ENCODE measurements around the gene TLE3. TPM values are rescaled to one million over a fixed set of nuclear protein-coding genes. Genes with fewer than 3 reads are reported as not detected.

TLE3 gene
- total and polyA plus RNA-seq, 7 donors = 16.8 to 82.0 (median 49.5) TPM

- no peaks in the 10 kb centered on the region for H3K27me3 ChIP-seq
- TF ChIP-seq CTCF (IDR thresholded peaks at IDR 0.05) (no peak), POLR2A (IDR thresholded peaks at IDR 0.05) (no peak)
- WGBS, 2 donors = 96 to 97% methylated on average over 3 of the region's 3 CpGs
- no peaks in the 10 kb centered on the region for H3K36me3 ChIP-seq
- H3K27ac ChIP-seq = no peak overlapping the region
- no peaks in the 10 kb centered on the region for H3K4me1 ChIP-seq
- no peak for DNase-seq
- H3K4me3 ChIP-seq = no peak overlapping the region
- H3K9me3 ChIP-seq = peaks cover 0 to 5% (median 0%) of the 10 kb centered on the region in 4 donors
- intact Hi-C loops (cut with DNase I) = no loop called here
Observed at GRCh38 chr15:70004826-70005225, 92.9 kb downstream of the TLE3 start.

GRCh38 chr15:70002897-70003296, 94.8 kb downstream of the TLE3 start:
- Histone ChIP-seq H3K36me3 (no peaks in the 10 kb centered on the region), H3K27ac (no peak overlapping the region), H3K27me3 (no peaks in the 10 kb centered on the region), H3K4me1 (no peaks in the 10 kb centered on the region), H3K4me3 (no peak overlapping the region), H3K9me3 (peaks cover 0 to 5% (median 0%) of the 10 kb centered on the region in 4 donors)
- WGBS, 2 donors = 94 to 97% methylated on average over 2 of the region's 2 CpGs
- intact Hi-C loops (cut with DNase I) = no loop called here
- DNase-seq = no peak
- TF ChIP-seq POLR2AphosphoS5 (IDR thresholded peaks at IDR 0.05) (no peak), POLR2A (IDR thresholded peaks at IDR 0.05) (no peak), EP300 (IDR thresholded peaks at IDR 0.05) (no peak), CTCF (IDR thresholded peaks at IDR 0.05) (no peak)

- DNase-seq = no peak
- Histone ChIP-seq H3K36me3 (no peaks in the 10 kb centered on the region), H3K27ac (no peak overlapping the region), H3K4me3 (no peak overlapping the region), H3K4me1 (no peaks in the 10 kb centered on the region), H3K27me3 (no peaks in the 10 kb centered on the region), H3K9me3 (peaks cover 0 to 5% (median 0%) of the 10 kb centered on the region in 4 donors)
- TF ChIP-seq POLR2AphosphoS5 (IDR thresholded peaks at IDR 0.05) (no peak), CTCF (IDR thresholded peaks at IDR 0.05) (no peak), POLR2A (IDR thresholded peaks at IDR 0.05) (no peak), EP300 (IDR thresholded peaks at IDR 0.05) (no peak)
- intact Hi-C loops (cut with DNase I) = no loop called here
- 82 to 83% methylated on average over 4 of the region's 4 CpGs for WGBS, 2 donors
Observed at GRCh38 chr15:70001859-70002258, 95.9 kb downstream of the TLE3 start.

- intact Hi-C loops (cut with DNase I) = no loop called here
- Histone ChIP-seq H3K9me3 (peaks cover 0 to 5% (median 0%) of the 10 kb centered on the region in 4 donors), H3K27ac (no peak overlapping the region), H3K27me3 (no peaks in the 10 kb centered on the region), H3K4me3 (no peak overlapping the region), H3K4me1 (no peaks in the 10 kb centered on the region), H3K36me3 (no peaks in the 10 kb centered on the region)
- no peak for DNase-seq
- WGBS, 2 donors = 88 to 90% methylated on average over 17 of the region's 17 CpGs
- TF ChIP-seq CTCF (IDR thresholded peaks at IDR 0.05) (no peak), POLR2AphosphoS5 (IDR thresholded peaks at IDR 0.05) (no peak), POLR2A (IDR thresholded peaks at IDR 0.05) (no peak), EP300 (IDR thresholded peaks at IDR 0.05) (no peak)
Observed at GRCh38 chr15:69999392-70000085, 98.2 kb downstream of the TLE3 start.
